ENCODE results near the gene URB2. TPM values are rescaled to one million over a fixed set of nuclear protein-coding genes. Genes with fewer than 3 reads are reported as not detected.

The URB2 gene
- total and polyA plus RNA-seq, 10 of the 15 experiments (the other 5 are each of a cell fraction or from before 2014, with no cell fraction given), result 2.7 to 24.0 (median 16.9) TPM

- TF ChIP-seq, protein P1, sequence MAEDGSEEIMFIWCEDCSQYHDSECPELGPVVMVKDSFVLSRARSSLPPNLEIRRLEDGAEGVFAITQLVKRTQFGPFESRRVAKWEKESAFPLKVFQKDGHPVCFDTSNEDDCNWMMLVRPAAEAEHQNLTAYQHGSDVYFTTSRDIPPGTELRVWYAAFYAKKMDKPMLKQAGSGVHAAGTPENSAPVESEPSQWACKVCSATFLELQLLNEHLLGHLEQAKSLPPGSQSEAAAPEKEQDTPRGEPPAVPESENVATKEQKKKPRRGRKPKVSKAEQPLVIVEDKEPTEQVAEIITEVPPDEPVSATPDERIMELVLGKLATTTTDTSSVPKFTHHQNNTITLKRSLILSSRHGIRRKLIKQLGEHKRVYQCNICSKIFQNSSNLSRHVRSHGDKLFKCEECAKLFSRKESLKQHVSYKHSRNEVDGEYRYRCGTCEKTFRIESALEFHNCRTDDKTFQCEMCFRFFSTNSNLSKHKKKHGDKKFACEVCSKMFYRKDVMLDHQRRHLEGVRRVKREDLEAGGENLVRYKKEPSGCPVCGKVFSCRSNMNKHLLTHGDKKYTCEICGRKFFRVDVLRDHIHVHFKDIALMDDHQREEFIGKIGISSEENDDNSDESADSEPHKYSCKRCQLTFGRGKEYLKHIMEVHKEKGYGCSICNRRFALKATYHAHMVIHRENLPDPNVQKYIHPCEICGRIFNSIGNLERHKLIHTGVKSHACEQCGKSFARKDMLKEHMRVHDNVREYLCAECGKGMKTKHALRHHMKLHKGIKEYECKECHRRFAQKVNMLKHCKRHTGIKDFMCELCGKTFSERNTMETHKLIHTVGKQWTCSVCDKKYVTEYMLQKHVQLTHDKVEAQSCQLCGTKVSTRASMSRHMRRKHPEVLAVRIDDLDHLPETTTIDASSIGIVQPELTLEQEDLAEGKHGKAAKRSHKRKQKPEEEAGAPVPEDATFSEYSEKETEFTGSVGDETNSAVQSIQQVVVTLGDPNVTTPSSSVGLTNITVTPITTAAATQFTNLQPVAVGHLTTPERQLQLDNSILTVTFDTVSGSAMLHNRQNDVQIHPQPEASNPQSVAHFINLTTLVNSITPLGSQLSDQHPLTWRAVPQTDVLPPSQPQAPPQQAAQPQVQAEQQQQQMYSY (CRISPR knock-in tag; IDR thresholded peaks at IDR 0.05), result no peak
- TF ChIP-seq, protein P2, sequence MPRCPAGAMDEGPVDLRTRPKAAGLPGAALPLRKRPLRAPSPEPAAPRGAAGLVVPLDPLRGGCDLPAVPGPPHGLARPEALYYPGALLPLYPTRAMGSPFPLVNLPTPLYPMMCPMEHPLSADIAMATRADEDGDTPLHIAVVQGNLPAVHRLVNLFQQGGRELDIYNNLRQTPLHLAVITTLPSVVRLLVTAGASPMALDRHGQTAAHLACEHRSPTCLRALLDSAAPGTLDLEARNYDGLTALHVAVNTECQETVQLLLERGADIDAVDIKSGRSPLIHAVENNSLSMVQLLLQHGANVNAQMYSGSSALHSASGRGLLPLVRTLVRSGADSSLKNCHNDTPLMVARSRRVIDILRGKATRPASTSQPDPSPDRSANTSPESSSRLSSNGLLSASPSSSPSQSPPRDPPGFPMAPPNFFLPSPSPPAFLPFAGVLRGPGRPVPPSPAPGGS (IDR thresholded peaks at IDR 0.05; ENCODE audit: borderline replicate concordance, insufficient read depth, low read depth, low read length, poor library complexity, severe bottlenecking), result no peak
- no peak for TF ChIP-seq SRF (IDR thresholded peaks at IDR 0.05; ENCODE audit: low read depth in 2 of 2, low read length in 2 of 2)
- no peak for TF ChIP-seq NR2C2 (IDR thresholded peaks at IDR 0.05; ENCODE audit: borderline replicate concordance, control insufficient read depth, insufficient read length, low read depth)
- TF ChIP-seq NFYB (IDR thresholded peaks at IDR 0.05; ENCODE audit: insufficient read depth, low read depth, low read length), result no peak
- TF ChIP-seq HCFC1 (IDR thresholded peaks at IDR 0.05; ENCODE audit: low read length), result no peak
Measured at GRCh38 chr1:229689904-229690303, 63.9 kb downstream of the URB2 start (continued).

- intact Hi-C loops (cut with micrococcal nuclease; ENCODE audit: unreplicated experiment) (no loop called here), in situ Hi-C loops (cut with MboI) (no loop called here)
- Histone ChIP-seq H3K27ac (ENCODE audit: control insufficient read depth, insufficient read depth) (no peak overlapping the region), H4K20me1 (ENCODE audit: control insufficient read depth, insufficient read depth) (no peaks in the 10 kb centered on the region), H3K27me3 (replicated peaks in 1 of 2; ENCODE audit: control insufficient read depth in 2 of 2, insufficient read depth in 2 of 2, low read length in 1 of 2) (no peaks in the 10 kb centered on the region), H3K9ac (ENCODE audit: control insufficient read depth, insufficient read depth, low read length) (no peak overlapping the region), H2AFZ (ENCODE audit: control insufficient read depth, low read depth, low read length) (no peak overlapping the region), H3K9me3 (replicated peaks; ENCODE audit: control insufficient read depth, insufficient read depth, low read length) (no peaks in the 10 kb centered on the region; the same call in 2 of the 3 replicates), H3K4me3 (no peak overlapping the region), H3K79me2 (ENCODE audit: control insufficient read depth, insufficient read depth, low read length) (no peaks in the 10 kb centered on the region), H3K4me2 (ENCODE audit: control insufficient read depth, insufficient read depth) (no peak overlapping the region), H3K4me1 (ENCODE audit: control insufficient read depth, insufficient read depth, low read length) (peaks cover 7% of the 10 kb centered on the region), H3K36me3 (ENCODE audit: control insufficient read depth in 2 of 2, insufficient read depth in 2 of 2, low read length in 1 of 2) (no peaks in the 10 kb centered on the region)
- BruUV-seq (replicated peaks), result no TSS peak
- ChIA-PET POLR2A (no interaction called here), CTCF (interaction anchor here (0.6 kb wide), 1 partner anchor 20 kb away, joined by 3 read pairs; no protein-coding TSS in a partner anchor), SMC1A (ENCODE audit: uncharacterized antibody, unreplicated experiment) (no interaction called here), RAD21 (ENCODE audit: unreplicated experiment) (no interaction called here)
- no peak for DNase-seq (ENCODE audit: low read depth, low spot score)
- ATAC-seq, result no peak
- no peak for TF ChIP-seq SMAD1 (IDR thresholded peaks at IDR 0.05; ENCODE audit: low read depth, partially characterized antibody)
- FAIRE-seq, result no peak
- 37% methylated on average over 1 of the region's 1 CpG for WGBS (ENCODE audit: insufficient coverage, insufficient replicate concordance, low lambda C conversion rate, missing lambda C conversion rate)
Measured at GRCh38 chr1:229690662-229691061, 64.6 kb downstream of the URB2 start.

Data from GM12878 (cell line).